ENCODE results near the gene HK3.

- TF ChIP-seq, protein P1, sequence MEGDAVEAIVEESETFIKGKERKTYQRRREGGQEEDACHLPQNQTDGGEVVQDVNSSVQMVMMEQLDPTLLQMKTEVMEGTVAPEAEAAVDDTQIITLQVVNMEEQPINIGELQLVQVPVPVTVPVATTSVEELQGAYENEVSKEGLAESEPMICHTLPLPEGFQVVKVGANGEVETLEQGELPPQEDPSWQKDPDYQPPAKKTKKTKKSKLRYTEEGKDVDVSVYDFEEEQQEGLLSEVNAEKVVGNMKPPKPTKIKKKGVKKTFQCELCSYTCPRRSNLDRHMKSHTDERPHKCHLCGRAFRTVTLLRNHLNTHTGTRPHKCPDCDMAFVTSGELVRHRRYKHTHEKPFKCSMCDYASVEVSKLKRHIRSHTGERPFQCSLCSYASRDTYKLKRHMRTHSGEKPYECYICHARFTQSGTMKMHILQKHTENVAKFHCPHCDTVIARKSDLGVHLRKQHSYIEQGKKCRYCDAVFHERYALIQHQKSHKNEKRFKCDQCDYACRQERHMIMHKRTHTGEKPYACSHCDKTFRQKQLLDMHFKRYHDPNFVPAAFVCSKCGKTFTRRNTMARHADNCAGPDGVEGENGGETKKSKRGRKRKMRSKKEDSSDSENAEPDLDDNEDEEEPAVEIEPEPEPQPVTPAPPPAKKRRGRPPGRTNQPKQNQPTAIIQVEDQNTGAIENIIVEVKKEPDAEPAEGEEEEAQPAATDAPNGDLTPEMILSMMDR (optimal IDR thresholded peaks at IDR 0.05 in 1 of 3, IDR thresholded peaks at IDR 0.05 in 1 of 3, conservative IDR thresholded peaks at IDR 0.05 in 1 of 3; ENCODE audit: extremely low read depth in 1 of 3, insufficient read depth in 2 of 3, low read length in 3 of 3) = no peak
- TF ChIP-seq EZH2 (IDR thresholded peaks at IDR 0.05; ENCODE audit: low read length) = no peak
Observed at GRCh38 chr5:176884571-176884890, 14.6 kb downstream of the HK3 start.

Data from keratinocyte (primary cell).